ENCODE measurements around the gene NEO1.

DNA sequence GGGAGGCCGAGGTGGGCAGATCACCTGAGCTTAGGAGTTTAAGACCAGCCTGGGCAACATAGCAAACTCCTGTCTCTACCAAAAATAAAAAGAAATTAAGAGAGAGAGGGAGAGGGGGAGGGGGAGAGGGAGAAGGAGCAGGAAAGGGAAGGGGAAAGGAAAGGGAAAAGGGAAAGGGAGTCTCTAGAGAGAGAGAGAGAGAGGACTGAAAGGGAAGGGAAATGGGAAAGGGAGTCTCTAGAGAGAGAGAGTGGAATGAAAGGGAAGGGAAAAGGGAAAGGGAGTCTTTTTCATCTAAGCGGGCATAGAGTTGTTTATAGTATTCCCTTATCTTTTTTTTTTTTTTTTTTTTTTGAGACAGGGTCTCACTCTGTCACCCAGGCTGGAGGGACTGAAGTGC, 148.1 kb downstream of the NEO1 start:
- TF ChIP-seq, protein P1, sequence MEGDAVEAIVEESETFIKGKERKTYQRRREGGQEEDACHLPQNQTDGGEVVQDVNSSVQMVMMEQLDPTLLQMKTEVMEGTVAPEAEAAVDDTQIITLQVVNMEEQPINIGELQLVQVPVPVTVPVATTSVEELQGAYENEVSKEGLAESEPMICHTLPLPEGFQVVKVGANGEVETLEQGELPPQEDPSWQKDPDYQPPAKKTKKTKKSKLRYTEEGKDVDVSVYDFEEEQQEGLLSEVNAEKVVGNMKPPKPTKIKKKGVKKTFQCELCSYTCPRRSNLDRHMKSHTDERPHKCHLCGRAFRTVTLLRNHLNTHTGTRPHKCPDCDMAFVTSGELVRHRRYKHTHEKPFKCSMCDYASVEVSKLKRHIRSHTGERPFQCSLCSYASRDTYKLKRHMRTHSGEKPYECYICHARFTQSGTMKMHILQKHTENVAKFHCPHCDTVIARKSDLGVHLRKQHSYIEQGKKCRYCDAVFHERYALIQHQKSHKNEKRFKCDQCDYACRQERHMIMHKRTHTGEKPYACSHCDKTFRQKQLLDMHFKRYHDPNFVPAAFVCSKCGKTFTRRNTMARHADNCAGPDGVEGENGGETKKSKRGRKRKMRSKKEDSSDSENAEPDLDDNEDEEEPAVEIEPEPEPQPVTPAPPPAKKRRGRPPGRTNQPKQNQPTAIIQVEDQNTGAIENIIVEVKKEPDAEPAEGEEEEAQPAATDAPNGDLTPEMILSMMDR (IDR thresholded peaks at IDR 0.05; ENCODE audit: low read length), result no peak
- TF ChIP-seq EZH2phosphoT487 (IDR thresholded peaks at IDR 0.05; ENCODE audit: low read length), result no peak
